Cardiac septum (tissue), 1 donor: ENCODE measurements around the gene NEDD4L. TPM values are rescaled to one million over a fixed set of nuclear protein-coding genes. Genes with fewer than 3 reads are reported as not detected.
"Not testable (repeated sequence)": the region's sequence is repeated elsewhere in the genome, so short reads cannot be mapped to it uniquely, and the experiment has no call there.

ENCODE experiments used
- DNase-seq: peaks from one replicate; pipeline ENCODE4 v3.0.0-alpha.2; 2020; ENCODE audit warnings: low spot score
- intact Hi-C: fragments of 100-400 bp; cut with DNase I; formaldehyde crosslinking; loops from one replicate; pipeline ENCODE4 v1.14.0; 2022
- microRNA-seq: library from miRNA; unstranded; fragments of <30 nt; microRNA quantifications from one replicate; pipeline ENCODE4 v1.2.0, GENCODE V29; 2020
- total RNA-seq: library from RNA; stranded (reverse); fragmentation: NEBNext Ultra II Directional; extraction: Animal tissue kit (Norgen Biotek cat#: 25700); gene quantifications from one replicate; pipeline ENCODE4 v1.2.1, GENCODE V29; 2021
- donor health status: DM: no; HTN: no; CAD: no.

Gene NEDD4L
- total RNA-seq, 1 donor from 2014 or later = 49.3 TPM

DNA sequence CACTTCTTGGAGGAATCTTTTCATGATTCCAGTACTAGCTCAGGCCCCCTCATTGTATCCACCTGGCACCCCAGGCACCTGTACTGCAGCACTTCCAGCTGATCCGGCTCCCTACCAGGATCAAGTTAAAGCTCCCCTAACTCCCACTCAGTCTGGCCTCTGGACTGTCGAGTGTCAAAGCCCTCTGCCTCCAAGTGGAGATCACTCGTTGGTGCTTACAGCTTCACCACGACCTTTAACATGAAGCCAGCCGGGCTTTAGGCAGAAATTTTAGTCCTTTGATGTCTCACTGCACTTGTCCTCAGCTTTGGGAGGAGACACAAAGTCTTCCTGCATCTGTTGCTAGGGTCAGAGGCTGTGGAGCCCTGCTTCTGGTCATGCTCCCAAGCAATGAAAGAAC, 387.2 kb downstream of the NEDD4L start:
- intact Hi-C loops = no loop called here
- DNase-seq = no peak

GRCh38 chr18:58432050-58432727, 388.2 kb downstream of the NEDD4L start:
- DNase-seq = no peak
- intact Hi-C loops = no loop called here

GRCh38 chr18:58435221-58436005, 391.4 kb downstream of the NEDD4L start:
- DNase-seq, intact Hi-C loops: not testable (repeated sequence)

GRCh38 chr18:58438161-58438957, 394.3 kb downstream of the NEDD4L start:
- DNase-seq = no peak
- intact Hi-C loops = no loop called here

DNA sequence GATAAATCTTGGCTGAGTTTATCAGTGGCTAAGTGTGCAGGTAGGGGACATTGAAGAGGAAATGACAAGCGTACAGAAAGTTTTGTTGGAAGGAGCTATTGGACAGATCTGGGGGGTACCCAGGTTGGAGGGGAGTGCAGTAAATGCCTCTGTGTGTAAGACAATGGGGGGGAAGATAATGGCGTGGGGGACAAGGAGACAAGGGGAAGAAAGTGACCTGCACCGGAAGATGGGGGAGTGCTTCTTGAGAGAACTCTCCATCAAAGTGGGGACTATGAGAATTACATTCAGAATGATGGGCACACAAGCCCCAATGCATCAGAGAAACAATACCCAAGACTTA, 394.9 kb downstream of the NEDD4L start:
- intact Hi-C loops = no loop called here
- no peak for DNase-seq

DNA sequence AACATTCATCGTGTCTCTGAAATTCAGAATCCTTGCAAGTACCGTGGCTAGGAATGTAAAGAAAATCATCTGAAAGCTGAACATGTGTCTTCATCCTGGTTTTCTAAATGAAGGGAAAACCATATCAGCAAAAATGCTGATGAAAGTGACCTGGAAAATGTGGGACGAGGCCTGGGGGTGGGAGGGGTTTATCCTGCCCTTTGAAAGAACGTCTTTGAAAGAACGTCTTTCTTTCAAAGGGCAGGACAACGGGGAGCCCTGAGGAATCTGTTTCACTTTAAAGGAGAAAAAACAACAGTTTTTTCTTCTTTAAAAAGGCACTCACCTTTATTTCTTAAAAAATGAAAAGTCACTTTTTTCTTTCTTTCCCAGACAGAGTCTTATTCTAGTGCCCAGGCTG, 399.6 kb downstream of the NEDD4L start:
- DNase-seq = no peak
- intact Hi-C loops = no loop called here

- intact Hi-C loops = no loop called here
- no peak for DNase-seq
These were observed 402.5 kb downstream of the NEDD4L start for GRCh38 chr18:58446391-58447060.

DNA sequence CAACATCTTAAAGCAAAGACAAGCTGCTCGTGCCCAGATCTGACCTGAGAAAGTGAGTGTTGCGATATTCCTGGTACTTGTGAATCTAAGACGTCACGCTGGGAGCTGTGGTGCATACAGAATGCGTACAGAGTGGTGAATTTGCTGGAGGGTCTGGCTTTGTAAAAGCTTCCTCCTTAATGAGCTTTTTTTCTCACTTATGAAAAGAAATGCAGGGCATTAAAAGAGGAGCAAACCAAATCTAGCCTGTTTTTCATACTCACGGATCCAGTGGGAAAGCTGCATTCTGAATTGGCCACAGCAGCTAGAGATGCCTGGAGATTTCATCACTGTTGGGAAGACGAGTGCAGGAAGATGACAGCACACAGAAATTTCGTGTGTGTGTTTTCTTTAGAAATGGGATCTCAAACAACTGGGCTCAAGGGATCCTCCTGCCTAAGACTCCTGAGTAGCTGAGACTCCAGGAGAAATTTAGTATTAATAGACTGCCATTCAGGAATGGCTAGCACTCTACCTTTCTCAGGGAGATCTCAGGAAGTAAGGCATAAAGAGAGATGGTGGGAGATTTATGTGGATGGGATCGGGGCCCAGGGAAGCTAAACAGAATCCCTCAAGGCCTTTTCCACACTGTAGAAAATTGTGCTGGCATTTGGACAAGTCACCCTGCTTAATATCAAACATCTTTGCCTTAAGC, 403.5 kb downstream of the NEDD4L start:
- DNase-seq = no peak
- intact Hi-C loops = no loop called here

DNA sequence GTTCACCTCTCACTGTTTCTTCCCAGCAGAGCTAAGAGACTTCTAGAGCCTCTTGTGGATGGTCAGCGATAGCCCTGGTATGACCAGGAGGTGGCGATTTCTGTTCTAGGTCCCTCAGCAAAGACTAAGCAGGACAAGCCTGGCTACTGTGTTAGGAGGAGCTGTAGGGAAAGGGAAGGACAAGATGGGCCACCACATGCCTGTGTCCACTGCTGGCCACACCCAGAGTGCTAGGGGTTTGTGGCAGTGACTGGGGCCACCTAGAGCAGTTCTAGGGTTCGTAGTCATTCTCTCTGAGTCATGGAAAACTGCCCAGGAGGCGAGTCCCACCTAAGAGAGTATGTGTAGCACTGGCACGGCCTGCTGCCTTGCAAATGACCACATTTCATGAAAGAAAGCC, 405.4 kb downstream of the NEDD4L start:
- DNase-seq = no peak
- intact Hi-C loops = no loop called here

Small RNA genes lying within 50 kb of the gene (microRNA-seq; reads per million reads assigned to microRNA genes)
- gene MIR3591 = not detected

Other genes starting within 250 kb of the NEDD4L start
- 9.3 TPM for gene ATP8B1, start 240.9 kb upstream of the NEDD4L start, total RNA-seq